Middle frontal gyrus (tissue), 1 donor: ENCODE measurements around the gene FAM200B.

ENCODE experiments used
- DNase-seq: peaks from one replicate; pipeline ENCODE4 v3.0.0-alpha.2; 2015; ENCODE audit warnings: low spot score; ENCODE audit errors: extremely low spot score

The FAM200B gene

GRCh38 chr4:15736514-15737050 is 55.0 kb downstream of the FAM200B start:
- no peak for DNase-seq

DNA sequence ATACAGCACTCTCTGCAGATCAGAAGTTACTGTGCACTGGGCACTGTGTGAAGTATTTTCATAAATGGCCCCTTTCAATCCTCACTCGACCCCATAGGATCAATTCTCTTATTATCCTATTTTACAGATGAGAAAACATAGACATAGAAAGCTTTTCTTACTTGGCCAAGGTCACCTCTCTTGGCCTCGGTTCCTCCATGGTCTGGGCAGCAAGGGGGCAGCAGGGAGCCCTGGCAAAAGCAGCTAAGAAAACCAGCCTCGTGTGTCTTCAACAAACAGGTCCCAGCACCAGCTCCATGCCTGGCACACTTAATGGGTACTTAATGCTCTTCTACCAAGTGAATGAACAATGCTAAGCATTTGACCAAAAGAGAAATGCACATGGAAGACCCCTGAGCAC is 55.6 kb downstream of the FAM200B start:
- DNase-seq: no peak

DNA sequence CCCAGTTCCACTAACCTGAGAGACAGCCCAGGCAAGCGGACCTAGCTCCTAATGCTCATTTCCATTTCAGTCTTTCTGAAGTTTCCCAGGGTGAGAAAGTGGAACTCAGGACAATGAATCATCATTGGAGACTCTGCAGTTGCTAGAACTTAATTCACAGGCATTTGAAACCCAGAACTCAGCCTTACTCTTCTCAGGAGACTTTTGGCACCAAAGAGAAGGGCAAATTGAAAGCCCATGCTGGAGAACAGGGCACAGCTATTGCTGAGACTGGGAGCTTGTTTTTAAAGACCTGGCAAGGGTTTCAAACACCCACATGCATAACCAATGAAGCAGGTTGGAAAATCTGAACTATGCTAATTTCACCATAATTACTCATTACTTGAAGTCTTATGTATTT is 57.2 kb downstream of the FAM200B start:
- DNase-seq: no peak
